Transverse colon (tissue), 4 donors: ENCODE data around the gene LAMB4. TPM values are rescaled to one million over a fixed set of nuclear protein-coding genes. Genes with fewer than 3 reads are reported as not detected.

ENCODE experiments used
- DNase-seq: peaks from one replicate; pipeline ENCODE4 v3.0.0-alpha.2; 2019
- H3K27ac ChIP-seq, 4 donors: fragments of 200-600 bp; sonication (generic); 2 replicates each; pipeline ENCODE4 v1.5.1; 2016 to 2018; ENCODE audit warnings: inconsistent platforms in 4 of 4
- H3K27me3 ChIP-seq: fragments of 200-600 bp; sonication (generic); 2 replicates; pipeline ENCODE4 v1.5.1; 2017; ENCODE audit warnings: inconsistent platforms
- H3K36me3 ChIP-seq, 4 donors: fragments of 200-600 bp; sonication (generic); 2 replicates each; pipeline ENCODE4 v1.5.1; 2017 to 2019; ENCODE audit warnings: inconsistent platforms in 4 of 4
- H3K4me1 ChIP-seq, 4 donors: fragments of 200-600 bp; sonication (generic); 2 replicates each; pipeline ENCODE4 v1.5.1; 2017 to 2020; ENCODE audit warnings: inconsistent platforms in 4 of 4
- H3K4me3 ChIP-seq, 4 donors: fragments of 200-600 bp; sonication (generic); 1 replicate in 1 of 4; 2 replicates in 3 of 4; pipeline versions ENCODE4 v1.5.1 to v1.6.1; 2017 to 2019; ENCODE audit warnings: inconsistent platforms in 4 of 4
- H3K9me3 ChIP-seq, 2 donors: fragments of 200-600 bp; sonication (generic); 2 replicates each; pipeline ENCODE4 v1.5.1; 2017 to 2019; ENCODE audit warnings: inconsistent platforms in 2 of 2
- EP300 ChIP-seq: sonication (generic); formaldehyde crosslinking; IDR thresholded peaks from one replicate; pipeline ENCODE4 v1.6.1; 2017; ENCODE audit warnings: antibody characterized with exemption, low read depth
- POLR2A ChIP-seq: fragments of 450-650 bp; IDR thresholded peaks from one replicate; pipeline ENCODE4 v1.6.1; 2016; ENCODE audit warnings: antibody characterized with exemption, mild to moderate bottlenecking, moderate library complexity
- POLR2AphosphoS5 ChIP-seq, 3 donors: sonication (generic); formaldehyde crosslinking; IDR thresholded peaks; one replicate each; pipeline ENCODE4 v1.6.1; 2016; ENCODE audit warnings: antibody characterized with exemption in 3 of 3
- WGBS, 2 donors: methylation state at CpG; one replicate each; pipeline ENCODE4 v1.1.5; 2018; ENCODE audit warnings: low coverage in 1 of 2; 5-methylcytosine and 5-hydroxymethylcytosine counted together
- in situ Hi-C, 4 donors: fragments of 200-750 bp; cut with MboI; loops; one replicate each; pipeline versions ENCODE4 v1.15.0 to v1.15.1; 2017; ENCODE audit warnings: low sequenced_read_pairs in 3 of 4, low pct_ligation_motif_present in 1 of 4, low pct_unique_long_range_greater_than_20kb in 1 of 4
- intact Hi-C: fragments of 100-400 bp; cut with DNase I; formaldehyde crosslinking; loops from one replicate; pipeline ENCODE4 v1.15.1; 2023; ENCODE audit warnings: low total_unique reads
- total RNA-seq, 4 donors: library from RNA; depleted of rRNA; stranded (reverse); fragments of >200 nt; gene quantifications; one replicate each; pipeline ENCODE4 v1.1.0, GENCODE V29; 2016
- TF ChIP-seq, protein P1 (sequence below), 5 experiments: fragments of 200-600 bp in 3 of 5; fragments of 450-650 bp in 2 of 5; sonication (generic) in 3 of 5; IDR thresholded peaks; 1 replicate in 2 of 5; 2 replicates in 3 of 5; pipeline ENCODE4 v1.5.1; 2016 to 2017; ENCODE audit warnings: antibody characterized with exemption in 5 of 5, inconsistent platforms in 3 of 5, mild to moderate bottlenecking in 2 of 5, moderate library complexity in 1 of 5

Gene LAMB4
- total RNA-seq, 4 donors from 2014 or later, result not detected

DNA sequence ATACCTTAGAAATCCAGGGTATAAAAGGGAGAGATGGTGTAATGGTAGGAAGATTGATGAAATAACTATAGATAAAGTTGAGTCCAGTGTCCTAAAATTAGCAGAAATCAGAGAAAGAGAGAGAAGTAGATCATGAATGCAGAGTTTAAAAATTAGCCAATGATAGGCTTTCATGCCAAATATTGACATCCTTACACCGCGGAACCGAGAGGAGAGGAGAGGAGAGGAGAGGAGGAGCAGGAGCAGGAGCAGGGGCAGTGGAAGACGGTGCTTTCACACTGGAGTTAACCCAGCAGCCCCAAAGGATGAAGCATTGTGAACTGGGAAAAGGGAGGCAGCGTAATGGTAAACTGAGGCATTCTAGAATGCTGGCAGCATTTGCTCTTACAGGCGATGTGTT, 34.2 kb upstream of the LAMB4 start:
- in situ Hi-C loops, result no loop called here
- Histone ChIP-seq H3K27me3 (no peaks in the 10 kb centered on the region), H3K4me3 (no peak overlapping the region), H3K36me3 (no peaks in the 10 kb centered on the region), H3K27ac (no peak overlapping the region), H3K9me3 (no peaks in the 10 kb centered on the region), H3K4me1 (no peaks in the 10 kb centered on the region)
- DNase-seq, result no peak
- WGBS, 2 donors, result 74 to 80% methylated on average over 5 to 6 of the region's 6 CpGs
- intact Hi-C loops, result no loop called here
- TF ChIP-seq POLR2AphosphoS5 (IDR thresholded peaks at IDR 0.05), result no peak
- TF ChIP-seq POLR2A, result no peak
- TF ChIP-seq, protein P1, sequence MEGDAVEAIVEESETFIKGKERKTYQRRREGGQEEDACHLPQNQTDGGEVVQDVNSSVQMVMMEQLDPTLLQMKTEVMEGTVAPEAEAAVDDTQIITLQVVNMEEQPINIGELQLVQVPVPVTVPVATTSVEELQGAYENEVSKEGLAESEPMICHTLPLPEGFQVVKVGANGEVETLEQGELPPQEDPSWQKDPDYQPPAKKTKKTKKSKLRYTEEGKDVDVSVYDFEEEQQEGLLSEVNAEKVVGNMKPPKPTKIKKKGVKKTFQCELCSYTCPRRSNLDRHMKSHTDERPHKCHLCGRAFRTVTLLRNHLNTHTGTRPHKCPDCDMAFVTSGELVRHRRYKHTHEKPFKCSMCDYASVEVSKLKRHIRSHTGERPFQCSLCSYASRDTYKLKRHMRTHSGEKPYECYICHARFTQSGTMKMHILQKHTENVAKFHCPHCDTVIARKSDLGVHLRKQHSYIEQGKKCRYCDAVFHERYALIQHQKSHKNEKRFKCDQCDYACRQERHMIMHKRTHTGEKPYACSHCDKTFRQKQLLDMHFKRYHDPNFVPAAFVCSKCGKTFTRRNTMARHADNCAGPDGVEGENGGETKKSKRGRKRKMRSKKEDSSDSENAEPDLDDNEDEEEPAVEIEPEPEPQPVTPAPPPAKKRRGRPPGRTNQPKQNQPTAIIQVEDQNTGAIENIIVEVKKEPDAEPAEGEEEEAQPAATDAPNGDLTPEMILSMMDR (IDR thresholded peaks at IDR 0.05), result no peak
- no peak for TF ChIP-seq EP300

DNA sequence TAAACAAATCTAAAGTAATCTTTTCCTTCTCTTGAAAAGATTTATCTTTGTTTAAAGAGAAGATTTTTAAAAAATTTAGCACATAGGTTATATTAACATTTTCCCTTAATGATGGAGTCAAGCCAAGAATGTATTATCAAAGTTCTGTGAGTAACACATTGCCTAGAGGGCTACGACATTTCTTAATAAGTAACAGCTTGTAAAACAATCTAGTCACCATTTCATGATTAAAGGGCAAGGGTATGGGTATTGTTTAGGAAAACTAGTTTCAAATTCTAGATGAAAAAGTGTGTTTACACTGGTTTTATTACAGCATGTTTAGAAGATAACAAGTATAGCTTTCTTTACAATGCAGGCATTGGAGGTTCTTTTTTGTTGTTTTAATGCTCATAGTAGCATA, 28.6 kb upstream of the LAMB4 start:
- no peak for DNase-seq
- H3K9me3 ChIP-seq, result no peaks in the 10 kb centered on the region
- no peak overlapping the region for H3K4me3 ChIP-seq
- H3K36me3 ChIP-seq, result no peaks in the 10 kb centered on the region
- 29 to 38% methylated on average over 1 of the region's 1 CpG for WGBS, 2 donors
- no peaks in the 10 kb centered on the region for H3K27me3 ChIP-seq
- intact Hi-C loops, result no loop called here
- no peak overlapping the region for H3K27ac ChIP-seq
- no peaks in the 10 kb centered on the region for H3K4me1 ChIP-seq
- TF ChIP-seq POLR2A, result no peak
- TF ChIP-seq, protein P1 (IDR thresholded peaks at IDR 0.05), result no peak
- no peak for TF ChIP-seq POLR2AphosphoS5 (IDR thresholded peaks at IDR 0.05)
- TF ChIP-seq EP300, result no peak
- in situ Hi-C loops, result no loop called here

DNA sequence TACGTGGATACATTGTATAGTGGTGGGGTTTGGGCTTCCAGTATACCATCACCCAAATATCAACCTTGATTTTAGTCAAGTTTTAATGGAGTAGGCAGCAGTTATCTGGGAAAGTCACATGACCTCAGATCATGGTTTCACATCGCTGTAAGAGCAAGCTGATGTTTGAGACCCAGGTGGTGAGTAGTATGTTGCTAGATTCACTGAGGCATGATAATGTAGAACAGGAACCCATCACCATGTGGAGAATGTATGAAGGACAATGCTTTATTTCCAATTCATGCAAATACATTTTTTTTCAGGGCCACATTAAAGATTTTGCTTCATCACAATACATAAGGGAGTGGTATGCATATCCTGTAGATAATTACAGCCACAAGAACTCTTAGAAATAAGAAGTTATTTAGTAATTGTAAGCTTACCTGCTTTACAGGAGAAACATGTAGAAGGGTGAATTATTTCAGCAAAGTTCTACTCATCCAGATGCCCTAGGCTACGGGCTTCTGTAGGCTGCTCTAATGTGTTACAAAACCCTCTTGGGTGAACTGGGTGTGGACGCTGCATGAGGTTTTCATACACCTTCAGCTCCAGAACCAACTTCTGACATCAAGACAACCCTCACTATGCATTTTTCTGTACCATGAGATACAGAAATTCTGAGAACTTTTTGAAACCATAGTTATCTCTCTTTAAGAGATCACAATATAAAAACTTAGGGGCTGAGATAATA, 27.6 kb upstream of the LAMB4 start:
- H3K27ac ChIP-seq, result no peak overlapping the region
- in situ Hi-C loops, result no loop called here
- WGBS, 2 donors, result 88 to 92% methylated on average over 3 to 4 of the region's 4 CpGs

DNA sequence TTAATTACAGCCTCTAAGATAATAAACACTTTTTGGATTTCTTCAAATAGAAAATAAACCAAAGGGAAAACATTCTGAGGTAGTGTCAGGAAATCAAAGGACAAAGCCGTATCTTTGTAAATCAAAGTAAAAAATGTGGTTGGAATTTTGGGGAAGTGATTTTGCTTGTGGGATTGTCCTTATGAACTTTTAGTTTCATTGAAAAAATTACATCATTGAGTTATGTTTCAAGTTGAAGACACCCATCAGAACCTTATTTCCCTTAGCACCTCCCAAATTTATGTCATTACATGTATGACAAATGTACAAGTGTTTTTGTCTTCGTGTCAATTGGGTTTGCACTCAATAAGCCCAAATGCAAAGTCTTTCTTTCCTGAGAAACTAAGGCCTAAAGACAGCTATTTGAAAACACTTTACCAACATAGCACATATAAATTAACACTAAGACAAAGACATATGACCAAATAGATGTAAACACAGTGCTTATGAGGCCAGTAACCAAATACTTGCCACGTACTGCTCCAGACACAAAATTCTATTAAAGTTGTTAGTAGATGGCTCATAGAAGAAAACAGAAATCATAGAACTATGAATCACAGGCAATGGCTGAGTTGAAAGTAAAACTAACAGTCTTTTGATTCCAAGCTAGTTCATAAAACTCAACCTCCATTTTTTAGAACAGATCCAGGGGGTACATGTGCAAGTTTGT, 26.9 kb upstream of the LAMB4 start:
- TF ChIP-seq EP300 (no peak), POLR2A (no peak), POLR2AphosphoS5 (IDR thresholded peaks at IDR 0.05) (no peak)
- TF ChIP-seq, protein P1 (IDR thresholded peaks at IDR 0.05), result no peak
- WGBS, 2 donors, result 78 to 93% methylated on average over 3 of the region's 3 CpGs
- Histone ChIP-seq H3K4me1 (no peaks in the 10 kb centered on the region), H3K9me3 (no peaks in the 10 kb centered on the region), H3K27ac (no peak overlapping the region), H3K4me3 (no peak overlapping the region), H3K27me3 (no peaks in the 10 kb centered on the region), H3K36me3 (no peaks in the 10 kb centered on the region)
- in situ Hi-C loops (no loop called here), intact Hi-C loops (no loop called here)
- no peak for DNase-seq

More for the DNA sequence above, 27.6 kb upstream of the LAMB4 start:
- Histone ChIP-seq H3K4me3 (no peak overlapping the region), H3K4me1 (no peaks in the 10 kb centered on the region), H3K27me3 (no peaks in the 10 kb centered on the region), H3K9me3 (no peaks in the 10 kb centered on the region), H3K36me3 (no peaks in the 10 kb centered on the region)
- TF ChIP-seq, protein P1 (IDR thresholded peaks at IDR 0.05), result no peak
- no peak for TF ChIP-seq POLR2A
- no peak for TF ChIP-seq POLR2AphosphoS5 (IDR thresholded peaks at IDR 0.05)
- no peak for TF ChIP-seq EP300
- no peak for DNase-seq
- intact Hi-C loops, result no loop called here
